Left ventricle myocardium inferior (tissue), 1 donor: ENCODE results near the gene LCE1F. TPM values are rescaled to one million over a fixed set of nuclear protein-coding genes. Genes with fewer than 3 reads are reported as not detected.

ENCODE experiments used
- DNase-seq: peaks from one replicate; pipeline ENCODE4 v3.0.0-alpha.2; 2020
- H3K27ac ChIP-seq: fragments of 200-600 bp; replicated peaks from 2 replicates; pipeline ENCODE4 v1.8.0; 2021
- H3K27me3 ChIP-seq: fragments of 200-600 bp; 2 replicates; pipeline ENCODE4 v1.8.0; 2021; ENCODE audit warnings: low read depth
- H3K36me3 ChIP-seq: fragments of 200-600 bp; 2 replicates; pipeline ENCODE4 v1.8.0; 2021
- H3K4me1 ChIP-seq: fragments of 200-600 bp; 2 replicates; pipeline ENCODE4 v1.8.0; 2021
- H3K4me3 ChIP-seq: fragments of 200-600 bp; 2 replicates; pipeline ENCODE4 v1.8.0; 2021; ENCODE audit warnings: mild to moderate bottlenecking, moderate library complexity
- H3K9me3 ChIP-seq: fragments of 200-600 bp; replicated peaks from 2 replicates; pipeline ENCODE4 v1.8.0; 2021
- intact Hi-C: fragments of 100-400 bp; cut with micrococcal nuclease; formaldehyde crosslinking; loops from one replicate; pipeline ENCODE4 v1.11.0; 2022
- total RNA-seq: library from RNA; stranded (reverse); fragmentation: NEBNext Ultra II Directional; extraction: Animal tissue kit (Norgen Biotek cat#: 25700); gene quantifications from one replicate; pipeline ENCODE4 v1.2.1, GENCODE V29; 2021
- TF ChIP-seq, protein P1 (sequence below): fragments of 200-600 bp; IDR thresholded peaks from 2 replicates; pipeline ENCODE4 v1.8.0; 2021; ENCODE audit warnings: antibody characterized with exemption, mild to moderate bottlenecking, borderline replicate concordance
- donor health status: DM: no; HTN: yes; CAD: no; lungs with severe emphysema.

LCE1F gene
- total RNA-seq, 1 donor from 2014 or later, result not detected

- Histone ChIP-seq H3K27ac (no peak overlapping the region), H3K4me3 (no peak overlapping the region), H3K9me3 (peaks cover 3% of the 10 kb centered on the region), H3K36me3 (no peaks in the 10 kb centered on the region), H3K27me3 (peaks cover 10% of the 10 kb centered on the region), H3K4me1 (no peaks in the 10 kb centered on the region)
- intact Hi-C loops, result no loop called here
- TF ChIP-seq, protein P1, sequence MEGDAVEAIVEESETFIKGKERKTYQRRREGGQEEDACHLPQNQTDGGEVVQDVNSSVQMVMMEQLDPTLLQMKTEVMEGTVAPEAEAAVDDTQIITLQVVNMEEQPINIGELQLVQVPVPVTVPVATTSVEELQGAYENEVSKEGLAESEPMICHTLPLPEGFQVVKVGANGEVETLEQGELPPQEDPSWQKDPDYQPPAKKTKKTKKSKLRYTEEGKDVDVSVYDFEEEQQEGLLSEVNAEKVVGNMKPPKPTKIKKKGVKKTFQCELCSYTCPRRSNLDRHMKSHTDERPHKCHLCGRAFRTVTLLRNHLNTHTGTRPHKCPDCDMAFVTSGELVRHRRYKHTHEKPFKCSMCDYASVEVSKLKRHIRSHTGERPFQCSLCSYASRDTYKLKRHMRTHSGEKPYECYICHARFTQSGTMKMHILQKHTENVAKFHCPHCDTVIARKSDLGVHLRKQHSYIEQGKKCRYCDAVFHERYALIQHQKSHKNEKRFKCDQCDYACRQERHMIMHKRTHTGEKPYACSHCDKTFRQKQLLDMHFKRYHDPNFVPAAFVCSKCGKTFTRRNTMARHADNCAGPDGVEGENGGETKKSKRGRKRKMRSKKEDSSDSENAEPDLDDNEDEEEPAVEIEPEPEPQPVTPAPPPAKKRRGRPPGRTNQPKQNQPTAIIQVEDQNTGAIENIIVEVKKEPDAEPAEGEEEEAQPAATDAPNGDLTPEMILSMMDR, result no peak
- DNase-seq, result no peak
Observed at GRCh38 chr1:152776361-152776760, 1.4 kb downstream of the LCE1F start.

GRCh38 chr1:152777510-152778137 lies 2.7 kb downstream of the LCE1F start:
- Histone ChIP-seq H3K27me3 (peaks cover 22% of the 10 kb centered on the region), H3K9me3 (peaks cover 3% of the 10 kb centered on the region), H3K36me3 (no peaks in the 10 kb centered on the region), H3K4me1 (no peaks in the 10 kb centered on the region), H3K27ac (no peak overlapping the region), H3K4me3 (no peak overlapping the region)
- intact Hi-C loops, result no loop called here
- DNase-seq, result no peak
- TF ChIP-seq, protein P1, result no peak

- no peaks in the 10 kb centered on the region for H3K36me3 ChIP-seq
- no peaks in the 10 kb centered on the region for H3K9me3 ChIP-seq
Observed at GRCh38 chr1:152783095-152783494, 8.2 kb downstream of the LCE1F start.

DNA sequence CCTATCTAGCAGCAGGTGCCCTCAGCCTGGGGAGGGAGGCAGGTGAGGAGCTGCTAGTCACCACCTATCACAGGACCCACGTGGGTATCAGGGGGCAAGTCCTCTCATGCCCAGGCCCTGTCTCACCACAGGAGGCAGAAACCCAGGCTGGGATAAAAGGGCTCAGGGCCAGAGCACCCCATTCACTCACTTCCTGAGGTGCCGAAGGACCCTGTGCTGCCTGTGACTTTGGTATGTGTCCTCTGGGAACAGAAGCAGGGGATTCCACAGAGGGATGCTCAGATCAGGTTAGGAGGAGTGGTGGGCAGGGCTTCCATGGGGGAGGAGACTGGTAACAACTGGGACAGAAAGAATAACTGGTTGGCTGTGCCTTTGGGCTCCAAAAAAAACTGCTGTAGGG lies 11.1 kb downstream of the LCE1F start, which contains the start of gene LCE1E:
LCE1E (plus strand) TSS at position 181 of the 400 bp plus-strand sequence. CDS start 1,043 bp downstream, outside the sequence.
- intact Hi-C loops, result no loop called here
- Histone ChIP-seq H3K4me3 (no peak within 1 kb of the TSS), H3K9me3 (no peaks in the 10 kb centered on the region), H3K27ac (no peak within 1 kb of the TSS), H3K36me3 (no peaks in the 10 kb centered on the region), H3K4me1 (no peaks in the 10 kb centered on the region), H3K27me3 (peaks cover 63% of the 10 kb centered on the region)
- TF ChIP-seq, protein P1, result no peak
- DNase-seq, result no peak

More at GRCh38 chr1:152783095-152783494, 8.2 kb downstream of the LCE1F start:
- no peak overlapping the region for H3K4me3 ChIP-seq
- no peaks in the 10 kb centered on the region for H3K4me1 ChIP-seq
- no peak overlapping the region for H3K27ac ChIP-seq
- intact Hi-C loops, result no loop called here
- no peak for DNase-seq
- peaks cover 53% of the 10 kb centered on the region for H3K27me3 ChIP-seq
- TF ChIP-seq, protein P1, result no peak

- intact Hi-C loops, result no loop called here
- no peak for DNase-seq
- Histone ChIP-seq H3K4me1 (no peaks in the 10 kb centered on the region), H3K27ac (no peak overlapping the region), H3K4me3 (no peak overlapping the region), H3K27me3 (no peaks in the 10 kb centered on the region), H3K36me3 (no peaks in the 10 kb centered on the region), H3K9me3 (no peaks in the 10 kb centered on the region)
- TF ChIP-seq, protein P1, result no peak
Observed at GRCh38 chr1:152795686-152796085, 20.7 kb downstream of the LCE1F start.
